ENCODE measurements around the gene C16orf96. TPM values are rescaled to one million over a fixed set of nuclear protein-coding genes. Genes with fewer than 3 reads are reported as not detected.

C16orf96 gene
- total and polyA plus RNA-seq, 2 experiments from 2014 or later, result 0.37 to 2.2 TPM

- H3K27ac ChIP-seq (ENCODE audit: low read depth), result no peak overlapping the region
- no peak overlapping the region for H3K4me3 ChIP-seq
- no peaks in the 10 kb centered on the region for H3K79me2 ChIP-seq (replicated peaks; ENCODE audit: insufficient read depth)
- no peaks in the 10 kb centered on the region; the same call in 1 of the 2 replicates for H3F3A ChIP-seq (replicated peaks; ENCODE audit: low read depth)
- H3K9me3 Mint-ChIP-seq, result peaks cover 15% of the 10 kb centered on the region
- DNase-seq (ENCODE audit: low spot score), result no peak
- H3K36me3 ChIP-seq (ENCODE audit: insufficient read depth), result no peaks in the 10 kb centered on the region
- H3K4me3 Mint-ChIP-seq, result no peak overlapping the region
- H3K4me1 ChIP-seq (ENCODE audit: insufficient read depth), result no peaks in the 10 kb centered on the region
- TF ChIP-seq ETS1 (IDR thresholded peaks at IDR 0.05) (no peak), NANOG (IDR thresholded peaks at IDR 0.05; ENCODE audit: borderline replicate concordance) (no peak), JUNB (IDR thresholded peaks at IDR 0.05; ENCODE audit: unreplicated experiment) (no peak), POLR2AphosphoS5 (IDR thresholded peaks at IDR 0.05; ENCODE audit: low read depth) (no peak), ZNF331 (CRISPR knock-in tag; IDR thresholded peaks at IDR 0.05; ENCODE audit: low read depth) (no peak), CREB1 (CRISPR knock-in tag; IDR thresholded peaks at IDR 0.05; ENCODE audit: low read depth) (no peak), STAT1 (IDR thresholded peaks at IDR 0.05; ENCODE audit: unreplicated experiment) (no peak), CTCF (conservative IDR thresholded peaks at IDR 0.05; ENCODE audit: low read depth in 2 of 2) (no peak), EZH2 (IDR thresholded peaks at IDR 0.05; ENCODE audit: low read depth, unreplicated experiment) (no peak), REST (IDR thresholded peaks at IDR 0.05; ENCODE audit: unreplicated experiment) (no peak), ZNF114 (CRISPR knock-in tag; IDR thresholded peaks at IDR 0.05) (no peak), EZH2phosphoT487 (IDR thresholded peaks at IDR 0.05; ENCODE audit: unreplicated experiment) (no peak), ZNF462 (CRISPR knock-in tag; IDR thresholded peaks at IDR 0.05) (no peak)
- no peak overlapping the region for H3K4me2 ChIP-seq
- H3K4me1 Mint-ChIP-seq, result peaks cover 4% of the 10 kb centered on the region; the same call in 2 of the 3 replicates
- no peak overlapping the region for H3K27ac Mint-ChIP-seq
- ATAC-seq, result no peak
- H4K20me1 ChIP-seq (replicated peaks; ENCODE audit: insufficient read depth), result no peaks in the 10 kb centered on the region
- peaks cover 4% of the 10 kb centered on the region for H3K27me3 Mint-ChIP-seq (ENCODE audit: insufficient read depth, low read depth, poor library complexity)
- no peaks in the 10 kb centered on the region for H3K9me2 ChIP-seq (ENCODE audit: insufficient read depth)
- H3K36me3 Mint-ChIP-seq (ENCODE audit: low read depth), result peaks cover 10% of the 10 kb centered on the region
- H2AFZ ChIP-seq, result no peak overlapping the region
- H3K27me3 ChIP-seq (ENCODE audit: insufficient read depth), result no peaks in the 10 kb centered on the region
Measured at GRCh38 chr16:4583906-4584305, 27.8 kb downstream of the C16orf96 start.

All from GM23338 (cell line).